GM19452 (cell line): Measurements from ENCODE around the gene PLCH2.

Source experiments
- ATAC-seq: cut with Tn5 transposase; IDR thresholded peaks from one replicate; pipeline ENCODE4 v1.9.1; 2021; ENCODE audit not compliant: unreplicated experiment

Gene PLCH2, protein sequence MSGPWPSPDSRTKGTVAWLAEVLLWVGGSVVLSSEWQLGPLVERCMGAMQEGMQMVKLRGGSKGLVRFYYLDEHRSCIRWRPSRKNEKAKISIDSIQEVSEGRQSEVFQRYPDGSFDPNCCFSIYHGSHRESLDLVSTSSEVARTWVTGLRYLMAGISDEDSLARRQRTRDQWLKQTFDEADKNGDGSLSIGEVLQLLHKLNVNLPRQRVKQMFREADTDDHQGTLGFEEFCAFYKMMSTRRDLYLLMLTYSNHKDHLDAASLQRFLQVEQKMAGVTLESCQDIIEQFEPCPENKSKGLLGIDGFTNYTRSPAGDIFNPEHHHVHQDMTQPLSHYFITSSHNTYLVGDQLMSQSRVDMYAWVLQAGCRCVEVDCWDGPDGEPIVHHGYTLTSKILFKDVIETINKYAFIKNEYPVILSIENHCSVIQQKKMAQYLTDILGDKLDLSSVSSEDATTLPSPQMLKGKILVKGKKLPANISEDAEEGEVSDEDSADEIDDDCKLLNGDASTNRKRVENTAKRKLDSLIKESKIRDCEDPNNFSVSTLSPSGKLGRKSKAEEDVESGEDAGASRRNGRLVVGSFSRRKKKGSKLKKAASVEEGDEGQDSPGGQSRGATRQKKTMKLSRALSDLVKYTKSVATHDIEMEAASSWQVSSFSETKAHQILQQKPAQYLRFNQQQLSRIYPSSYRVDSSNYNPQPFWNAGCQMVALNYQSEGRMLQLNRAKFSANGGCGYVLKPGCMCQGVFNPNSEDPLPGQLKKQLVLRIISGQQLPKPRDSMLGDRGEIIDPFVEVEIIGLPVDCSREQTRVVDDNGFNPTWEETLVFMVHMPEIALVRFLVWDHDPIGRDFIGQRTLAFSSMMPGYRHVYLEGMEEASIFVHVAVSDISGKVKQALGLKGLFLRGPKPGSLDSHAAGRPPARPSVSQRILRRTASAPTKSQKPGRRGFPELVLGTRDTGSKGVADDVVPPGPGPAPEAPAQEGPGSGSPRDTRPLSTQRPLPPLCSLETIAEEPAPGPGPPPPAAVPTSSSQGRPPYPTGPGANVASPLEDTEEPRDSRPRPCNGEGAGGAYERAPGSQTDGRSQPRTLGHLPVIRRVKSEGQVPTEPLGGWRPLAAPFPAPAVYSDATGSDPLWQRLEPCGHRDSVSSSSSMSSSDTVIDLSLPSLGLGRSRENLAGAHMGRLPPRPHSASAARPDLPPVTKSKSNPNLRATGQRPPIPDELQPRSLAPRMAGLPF (N-terminal part only)

DNA sequence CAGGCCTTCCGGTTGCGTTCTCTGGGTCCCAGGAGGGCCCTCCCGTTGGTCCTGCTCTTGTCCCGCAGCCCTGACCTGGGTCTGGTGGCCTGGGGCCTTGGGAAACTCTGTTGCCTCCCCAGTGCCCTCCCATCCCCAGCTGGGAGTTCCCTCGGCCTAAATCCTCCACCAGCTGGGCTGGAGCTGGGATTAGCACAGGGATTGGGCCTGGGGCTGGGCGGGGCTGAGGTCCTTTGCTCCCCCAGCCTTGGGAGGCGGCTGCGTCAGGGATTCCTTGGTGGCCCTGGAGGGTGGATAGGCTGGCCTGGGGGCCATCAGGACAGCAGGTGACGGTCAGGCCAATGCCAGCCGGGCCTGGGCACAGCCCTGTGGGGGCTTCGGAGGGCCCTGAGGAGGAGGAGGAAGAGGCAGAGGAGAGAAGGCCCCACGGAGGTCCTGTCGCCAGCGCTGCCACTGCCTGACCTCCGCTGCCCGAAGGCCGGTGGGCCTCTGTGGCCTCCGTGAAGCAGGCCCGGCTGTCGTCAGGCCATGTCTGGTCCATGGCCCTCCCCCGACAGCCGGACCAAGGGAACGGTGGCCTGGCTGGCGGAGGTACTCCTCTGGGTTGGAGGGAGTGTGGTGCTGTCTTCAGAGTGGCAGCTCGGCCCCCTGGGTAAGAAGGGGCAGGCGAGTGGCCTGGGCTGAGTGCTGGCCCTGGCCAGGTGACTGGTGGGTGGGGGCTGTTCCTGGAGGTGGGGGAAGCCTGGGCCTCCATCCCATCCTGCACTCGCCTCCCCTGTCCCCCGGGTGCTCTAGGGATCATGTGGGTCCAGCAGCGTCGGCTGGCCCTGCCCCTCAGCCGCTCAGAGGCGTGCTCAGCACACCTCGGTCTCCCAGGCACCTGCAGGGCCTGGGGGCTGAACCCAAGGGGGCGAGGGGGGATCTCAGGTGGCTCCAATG, at the start of gene PLCH2:
Gene PLCH2, plus strand, starts transcription at position 229 of the 939 bp plus-strand sequence. Its CDS starts 300 bp downstream, at position 529.
- ATAC-seq = no peak

DNA sequence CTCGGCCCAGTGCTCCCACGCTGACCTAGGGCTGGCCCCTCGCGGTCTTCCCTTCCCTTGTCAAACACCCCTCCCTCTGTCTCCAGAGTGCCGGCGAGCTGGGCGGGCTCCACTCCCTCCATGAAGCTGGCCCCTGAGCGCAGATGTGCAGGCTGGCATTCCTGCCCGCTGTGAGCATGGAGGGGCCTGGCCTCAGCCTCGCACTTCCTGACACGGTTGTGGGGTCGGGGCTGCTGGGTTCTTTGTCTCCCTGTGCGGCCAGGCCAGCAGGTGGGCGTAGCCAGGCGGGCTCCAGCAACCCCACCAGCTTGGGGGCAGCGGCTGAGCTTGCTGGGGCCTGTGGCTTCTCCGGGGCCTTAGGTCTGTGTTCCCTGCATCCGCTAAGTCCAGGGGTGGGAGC, 49.5 kb upstream of the PLCH2 start:
- ATAC-seq = no peak

DNA sequence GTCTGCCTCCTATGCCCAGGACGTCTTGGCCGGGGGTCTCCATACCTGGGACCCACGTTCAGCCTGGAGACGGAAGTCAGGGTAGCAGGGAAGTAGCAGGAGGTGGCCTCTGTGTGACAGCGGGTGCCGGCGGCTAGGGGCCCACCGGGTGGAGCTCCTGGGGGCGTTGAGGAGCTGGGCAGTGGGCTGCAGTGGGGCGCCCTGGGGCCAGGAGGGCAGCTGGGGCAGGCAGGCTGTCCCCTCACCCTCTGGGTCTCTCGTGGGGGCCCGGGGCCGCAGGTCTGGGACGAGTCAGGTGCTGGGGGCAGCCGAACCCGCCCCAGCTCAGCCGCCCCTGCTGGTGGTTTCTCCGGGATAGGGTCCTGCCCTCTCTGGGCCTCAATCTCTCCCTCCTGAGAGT, 49.0 kb upstream of the PLCH2 start:
- no peak for ATAC-seq

DNA sequence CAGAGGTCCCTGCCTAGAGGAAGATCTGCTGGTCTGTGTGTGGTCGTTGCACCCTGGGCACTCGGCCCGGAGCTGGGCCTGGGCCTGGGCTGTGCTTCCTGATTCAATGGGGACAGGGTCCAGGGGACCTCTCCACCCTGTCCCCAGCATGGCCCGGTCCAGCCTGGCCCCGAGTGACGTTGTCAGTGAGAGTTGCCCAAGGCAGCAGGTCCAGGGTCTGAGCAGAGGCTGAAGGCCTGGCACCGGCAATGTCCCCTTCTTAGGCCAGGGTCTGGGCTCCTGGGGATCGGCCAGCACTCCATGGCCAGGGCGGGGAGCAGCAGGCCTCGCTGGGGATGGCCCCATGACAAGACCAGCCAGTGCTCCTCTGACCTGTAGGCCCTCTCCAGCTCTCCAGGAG, 48.1 kb upstream of the PLCH2 start:
- ATAC-seq = no peak

DNA sequence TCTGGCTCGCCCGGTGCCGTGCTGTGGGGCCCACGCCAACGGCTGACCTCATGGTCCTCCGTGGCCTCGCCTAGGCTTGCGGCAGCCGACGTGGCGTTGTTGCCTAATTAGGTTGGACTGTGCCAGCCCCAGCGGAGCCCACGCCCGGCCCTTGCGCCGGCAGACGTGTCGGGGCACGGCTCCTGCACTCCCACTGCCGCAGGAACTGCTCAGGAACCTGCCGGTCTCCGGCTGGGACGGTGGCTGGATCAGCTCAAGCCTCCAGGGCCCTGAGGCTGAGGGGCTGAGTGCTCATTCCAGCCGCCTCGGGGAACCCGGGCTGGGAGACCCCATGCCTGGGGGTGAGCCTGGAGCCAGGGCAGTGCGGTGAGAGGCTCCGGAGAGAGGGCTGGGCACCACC, 47.6 kb upstream of the PLCH2 start:
- no peak for ATAC-seq

DNA sequence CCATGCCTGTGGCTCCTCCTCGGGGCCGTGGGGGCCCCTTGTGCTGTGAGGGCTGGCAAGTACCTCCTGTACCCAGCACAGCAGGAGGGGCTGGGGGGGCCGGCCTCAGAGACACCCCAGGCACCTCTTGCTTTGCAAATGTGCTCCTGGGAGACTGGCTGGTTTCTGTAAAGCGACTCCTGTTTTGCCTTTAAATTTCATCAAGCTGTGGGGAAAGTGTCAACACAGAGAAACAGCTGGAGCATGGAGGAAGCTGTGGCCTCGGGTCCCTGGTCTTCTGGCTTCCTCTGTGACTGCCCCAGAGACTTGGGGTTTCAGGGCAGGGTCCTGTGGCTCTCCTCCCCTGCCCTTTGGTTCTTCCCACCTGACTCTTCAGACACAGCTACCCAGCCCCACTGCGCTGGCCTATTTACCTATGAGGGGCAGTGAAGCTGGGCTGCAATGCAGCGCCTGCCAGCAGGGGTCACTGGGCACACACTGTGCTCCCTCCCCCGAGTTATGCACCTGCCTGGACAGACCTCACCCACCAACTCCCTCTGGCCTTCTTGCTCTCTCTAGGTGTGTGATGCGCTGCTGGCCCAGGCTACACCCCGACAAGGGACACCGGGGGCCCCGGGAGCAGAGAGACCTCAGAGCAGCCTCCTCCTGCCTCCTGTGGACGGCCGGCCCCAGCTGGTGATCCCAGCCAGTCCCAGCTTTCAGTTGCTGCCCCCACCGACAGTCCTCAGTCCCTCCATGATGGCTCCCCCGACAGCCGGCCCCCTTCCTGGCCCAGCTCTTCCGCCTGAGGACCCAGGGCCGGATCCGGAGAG, 46.1 kb upstream of the PLCH2 start:
- ATAC-seq = no peak

DNA sequence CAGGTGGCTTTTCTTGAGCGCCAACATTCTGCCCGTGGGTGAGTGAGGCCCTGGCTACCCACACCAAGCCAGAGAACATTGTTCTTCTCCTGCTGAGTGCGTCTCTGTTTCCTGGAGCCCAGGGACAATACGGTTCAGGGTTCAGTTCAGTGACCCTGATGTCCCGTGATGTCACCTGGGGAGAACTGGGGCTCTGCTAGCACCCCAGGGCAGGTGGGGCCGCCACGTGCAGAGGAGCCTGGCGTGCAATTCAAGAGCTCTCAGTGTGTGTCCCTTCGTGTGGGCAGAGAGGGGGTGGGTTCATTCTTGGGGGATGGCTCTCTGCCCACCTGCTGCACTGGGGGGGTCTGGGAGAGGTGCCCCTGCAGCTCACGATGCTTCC, 45.5 kb upstream of the PLCH2 start:
- no peak for ATAC-seq

DNA sequence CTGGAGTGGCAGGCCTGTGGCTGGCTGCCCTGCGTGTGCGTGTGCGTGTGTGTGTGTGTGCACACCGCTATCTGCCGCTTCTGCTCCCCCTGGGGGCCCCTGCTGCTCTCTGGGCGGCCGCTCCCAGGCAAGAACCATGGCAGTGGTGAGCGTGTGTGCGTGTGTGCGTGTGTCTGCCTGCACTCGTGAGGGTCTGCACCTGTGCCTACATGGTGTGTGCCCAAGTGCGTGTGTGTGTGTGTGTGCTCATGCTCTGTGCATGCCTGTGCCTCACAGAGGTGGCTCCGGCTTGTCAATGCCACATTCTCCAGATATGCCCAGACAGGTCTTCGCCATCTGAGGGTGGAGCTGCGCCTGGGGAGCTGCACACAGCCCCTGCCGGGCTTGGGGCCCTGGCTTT, 45.0 kb upstream of the PLCH2 start:
- no peak for ATAC-seq

DNA sequence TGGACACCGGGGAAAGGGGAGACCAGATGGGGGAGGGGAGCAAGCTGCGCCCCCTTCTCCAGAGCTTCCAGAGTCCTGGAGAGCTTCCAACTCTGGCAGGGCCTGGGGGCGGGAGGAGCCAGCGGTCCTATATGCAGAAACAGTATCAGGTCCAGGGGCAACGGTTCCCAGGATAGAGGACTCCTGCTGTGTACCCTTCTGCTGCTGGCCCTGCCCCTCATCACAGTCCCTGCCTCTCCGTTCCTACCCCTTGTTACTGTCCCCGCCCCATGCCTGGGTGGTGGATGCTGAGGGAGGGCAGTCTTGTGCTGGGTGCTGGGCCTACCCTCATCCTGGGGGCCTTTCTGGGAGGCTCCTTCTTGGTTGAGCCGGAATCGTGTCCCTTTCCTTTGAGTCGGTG, 44.6 kb upstream of the PLCH2 start:
- no peak for ATAC-seq

DNA sequence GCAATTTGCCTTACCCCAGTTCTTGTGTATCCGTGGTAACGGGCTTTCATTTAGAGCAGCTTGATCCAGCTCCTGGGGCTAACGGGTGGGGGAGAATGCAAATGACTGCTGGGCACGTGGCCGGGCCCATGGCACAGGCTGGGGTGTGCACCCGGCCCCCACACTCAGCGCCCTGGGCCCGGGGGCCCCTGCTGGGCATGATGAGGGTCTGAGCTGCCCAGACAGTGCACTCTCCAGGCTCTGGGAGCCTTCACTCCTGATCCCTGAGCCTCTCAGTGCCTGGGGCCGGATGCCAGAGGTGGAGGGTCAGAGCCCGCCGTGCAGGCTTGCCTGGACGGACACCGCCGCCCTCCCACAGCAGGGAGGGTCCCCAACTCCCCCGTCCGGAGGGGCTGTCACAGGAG, 43.6 kb upstream of the PLCH2 start:
- no peak for ATAC-seq

DNA sequence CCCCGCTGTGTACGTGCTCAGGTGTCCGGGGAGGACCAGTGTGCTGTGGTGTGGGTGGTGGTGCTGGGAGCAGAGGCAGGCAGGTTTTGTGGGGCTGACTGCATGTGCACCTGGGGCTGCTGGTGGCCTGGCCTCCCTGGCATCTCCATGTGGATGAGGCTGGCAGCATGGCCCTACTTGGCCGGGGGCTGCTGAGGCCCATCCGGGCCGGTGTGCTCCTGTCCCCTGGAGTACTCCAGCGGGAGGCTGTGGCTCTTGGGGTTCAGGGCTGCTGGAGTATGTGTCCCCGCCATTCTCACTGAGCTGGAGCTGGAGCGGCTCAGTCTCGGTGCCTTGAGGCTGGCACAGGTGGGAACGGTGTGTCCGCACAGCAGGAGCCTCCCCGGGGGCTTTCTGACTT, 42.9 kb upstream of the PLCH2 start:
- no peak for ATAC-seq

DNA sequence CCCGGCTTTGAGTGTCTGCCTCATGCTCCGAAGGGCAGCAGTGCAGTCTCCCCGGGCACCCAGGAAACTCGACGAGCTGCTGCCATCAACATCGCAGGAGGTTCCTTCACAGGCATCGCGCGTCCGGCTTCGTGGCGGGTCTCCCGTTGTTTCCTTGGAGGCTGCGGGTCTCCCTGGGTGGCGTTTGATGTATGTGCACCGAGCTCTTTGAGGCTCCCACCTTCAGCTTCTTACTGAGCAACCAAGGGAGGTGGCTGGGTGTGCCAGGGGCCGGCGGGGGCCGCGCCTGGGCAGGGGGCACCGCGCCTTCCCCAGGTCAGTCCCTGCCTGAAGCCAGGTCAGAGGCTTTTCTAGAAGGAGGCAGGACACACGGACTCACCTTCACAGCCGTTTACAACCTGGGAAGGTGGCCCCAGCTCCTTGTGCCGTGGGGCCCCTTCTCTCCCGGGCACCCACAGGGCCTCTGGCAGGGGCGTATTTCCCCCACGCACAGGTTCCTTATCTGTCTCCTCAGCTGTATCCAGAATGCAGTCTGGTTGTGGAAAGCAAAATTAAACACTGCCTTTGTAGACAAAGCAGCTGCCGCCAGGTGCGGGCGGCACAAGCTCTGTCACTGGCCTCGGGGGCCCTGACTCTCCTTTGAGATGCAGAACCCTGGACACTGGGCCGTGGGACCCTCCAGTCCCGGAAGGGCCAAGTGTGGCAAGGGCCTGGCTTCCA, 42.0 kb upstream of the PLCH2 start:
- ATAC-seq = no peak

DNA sequence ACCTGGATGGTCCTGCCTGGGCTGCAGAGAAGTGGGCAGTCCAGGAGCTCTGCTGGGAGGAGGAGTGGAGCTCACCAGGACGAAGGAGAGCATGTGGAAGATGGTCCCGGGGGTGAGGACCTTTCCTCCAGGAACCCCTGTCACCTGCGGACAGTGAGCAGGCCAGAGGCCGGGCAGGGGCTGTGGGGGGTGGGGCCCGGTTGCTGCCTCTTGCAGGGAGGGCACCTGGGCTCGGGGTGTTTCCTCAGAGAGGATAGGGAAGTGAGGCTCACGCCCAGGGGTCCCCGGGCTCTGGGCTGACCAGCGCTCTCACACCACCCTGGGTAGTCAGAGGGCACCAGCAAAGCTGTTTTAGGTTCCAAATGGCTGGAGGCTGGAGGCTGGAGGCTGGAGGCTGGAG, 41.0 kb upstream of the PLCH2 start:
- ATAC-seq = no peak

DNA sequence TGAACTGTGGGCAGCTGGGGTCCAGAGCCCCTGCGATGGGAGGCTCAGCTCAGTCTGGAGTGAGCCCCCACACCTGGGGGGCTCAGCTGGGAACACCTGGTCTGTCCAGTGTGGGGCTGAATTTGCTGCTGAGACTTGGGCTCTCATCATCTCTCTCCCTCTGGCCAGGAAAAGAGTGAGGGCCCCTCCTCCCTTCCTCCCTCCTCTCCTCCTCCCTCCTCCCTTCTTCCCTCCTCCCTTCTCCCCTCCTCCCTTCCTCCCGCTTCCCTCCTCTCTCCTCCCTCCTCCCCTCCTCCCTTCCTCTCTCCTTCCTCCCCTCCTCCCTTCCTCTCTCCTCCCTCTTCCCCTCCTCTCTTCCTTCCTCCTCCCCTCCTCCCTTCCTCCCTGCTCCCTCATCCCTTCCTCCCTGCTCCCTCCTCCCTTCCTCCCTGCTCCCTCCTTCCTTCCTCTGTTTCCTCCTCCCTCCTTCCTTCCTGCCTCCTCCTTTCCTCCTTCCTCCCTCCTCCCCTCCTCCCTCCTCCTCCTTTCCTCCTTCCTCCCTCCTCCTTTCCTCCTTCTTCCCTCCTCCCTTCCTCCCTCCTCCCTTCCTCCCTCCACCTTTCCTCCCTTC, 40.2 kb upstream of the PLCH2 start:
- no peak for ATAC-seq

DNA sequence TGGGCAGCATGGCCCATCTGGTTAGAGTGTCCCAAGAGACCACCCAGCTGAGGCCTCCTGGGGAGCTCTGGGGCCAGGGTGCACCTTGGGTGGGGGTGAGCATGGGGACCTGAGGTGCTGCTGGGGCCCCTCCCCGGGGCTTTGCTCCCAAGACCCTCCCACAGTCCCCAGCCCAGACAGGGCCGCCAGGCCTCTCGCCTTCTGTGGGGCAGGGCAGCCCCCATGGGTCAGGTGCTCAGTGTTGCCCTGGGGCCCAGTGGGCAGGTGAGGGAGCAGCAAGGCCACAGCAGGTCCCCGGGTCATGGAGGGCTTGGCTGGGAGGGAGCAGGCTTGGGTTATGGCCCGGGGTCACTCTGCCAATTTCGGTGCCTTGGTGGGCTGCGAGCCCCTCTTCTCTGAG, 39.2 kb upstream of the PLCH2 start:
- ATAC-seq = no peak

DNA sequence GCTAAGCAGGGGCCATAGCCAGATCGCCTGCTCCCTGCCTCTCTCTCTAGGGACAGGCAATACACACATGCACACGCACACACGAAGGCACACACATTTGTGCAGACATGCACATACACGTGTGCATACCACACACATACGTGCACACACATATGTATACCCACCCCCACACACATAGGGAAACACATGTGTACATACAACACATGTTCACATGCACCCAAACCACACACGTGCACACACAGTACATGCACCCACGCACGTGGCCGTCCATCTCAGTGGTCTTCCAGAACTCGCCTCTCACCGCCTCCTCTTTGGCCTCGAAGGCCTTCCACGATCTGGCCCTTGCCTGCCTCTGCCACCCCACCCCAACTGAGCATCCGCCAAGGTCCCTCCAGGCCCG, 38.5 kb upstream of the PLCH2 start:
- no peak for ATAC-seq

DNA sequence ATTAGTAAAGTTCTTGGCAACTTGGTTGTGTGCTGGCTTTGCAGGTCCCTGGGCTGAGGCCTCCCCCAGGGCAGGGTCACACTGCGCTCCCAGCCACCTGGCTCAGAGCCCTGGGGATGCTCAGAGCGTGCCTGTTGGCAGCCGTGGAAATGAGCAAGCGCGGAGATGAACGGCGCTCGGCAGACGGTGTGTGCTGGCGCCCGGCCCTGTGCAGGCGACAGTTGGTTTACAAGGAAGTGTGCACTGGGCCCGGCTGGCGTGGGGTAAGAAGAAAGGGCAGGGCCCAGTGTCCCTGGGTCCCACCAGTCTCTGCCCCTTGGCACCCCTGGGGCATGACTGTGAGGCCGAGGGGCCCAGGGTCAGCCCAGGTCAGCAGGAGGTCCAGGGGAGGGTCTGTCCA, 38.1 kb upstream of the PLCH2 start:
- no peak for ATAC-seq

DNA sequence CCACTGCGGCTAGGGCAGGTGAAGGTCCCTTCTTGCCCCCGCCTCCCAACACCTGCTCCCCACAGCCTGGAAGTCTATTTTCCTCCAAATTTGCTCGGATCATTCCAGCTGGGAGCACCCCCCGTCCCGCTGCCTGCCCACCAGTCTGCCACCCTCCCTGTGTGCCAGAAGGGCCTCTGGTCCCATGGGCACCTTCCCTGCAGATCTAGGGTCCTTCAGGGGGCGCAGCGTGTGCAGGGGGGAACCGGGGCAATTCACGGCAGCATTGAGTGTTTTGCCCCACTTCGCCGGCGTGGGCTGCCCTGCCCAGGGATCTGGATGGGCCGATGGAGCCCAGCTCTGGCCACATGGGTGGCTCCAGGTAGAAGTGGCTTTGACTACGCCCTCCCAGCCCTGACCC, 37.4 kb upstream of the PLCH2 start:
- ATAC-seq = no peak

DNA sequence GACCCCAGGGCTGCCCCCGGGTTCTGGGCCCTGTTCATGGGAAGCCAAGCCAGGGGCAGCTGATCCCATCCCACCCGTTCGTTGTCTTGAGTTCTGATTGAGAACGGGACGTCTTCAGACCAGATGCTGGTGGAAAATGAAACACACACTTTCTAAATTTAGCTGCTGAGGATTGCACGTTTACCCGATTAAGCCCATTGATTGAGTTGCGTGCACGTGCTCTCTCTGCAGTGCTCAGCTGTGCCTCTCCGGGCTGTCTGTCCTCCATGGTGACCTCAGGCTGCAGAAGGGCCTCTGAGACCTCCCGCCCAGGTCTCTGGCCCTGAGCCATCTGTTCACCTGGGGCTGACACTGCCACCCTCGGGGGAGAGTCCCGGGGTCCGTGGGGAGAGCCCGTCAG, 36.7 kb upstream of the PLCH2 start:
- ATAC-seq = no peak
